NCI-H128 (cell line): ENCODE measurements around the gene SNRNP200.

Experiments used
- DNase-seq: peaks from one replicate; lab custom pipeline; 2025; ENCODE audit not compliant: unreplicated experiment; lab: John Stamatoyannopoulos, UW

SNRNP200 gene

GRCh38 chr2:96251721-96252292 is 53.5 kb downstream of the SNRNP200 start:
- no peak for DNase-seq

GRCh38 chr2:96250188-96250587 is 55.2 kb downstream of the SNRNP200 start:
- no peak for DNase-seq

- DNase-seq, result no peak
These were observed 55.7 kb downstream of the SNRNP200 start for GRCh38 chr2:96249654-96250053.

- DNase-seq, result no peak
These were observed 56.7 kb downstream of the SNRNP200 start for GRCh38 chr2:96248624-96249023.

- no peak for DNase-seq
These were observed 57.5 kb downstream of the SNRNP200 start for GRCh38 chr2:96247896-96248295.

- no peak for DNase-seq
These were observed 58.3 kb downstream of the SNRNP200 start for GRCh38 chr2:96247009-96247408.

- DNase-seq, result no peak
These were observed 59.5 kb downstream of the SNRNP200 start for GRCh38 chr2:96245609-96246390.

- DNase-seq, result no peak
These were observed 61.5 kb downstream of the SNRNP200 start for GRCh38 chr2:96243843-96244242.

- no peak for DNase-seq
These were observed 63.3 kb downstream of the SNRNP200 start for GRCh38 chr2:96241900-96242611.

GRCh38 chr2:96241227-96241626 is 64.1 kb downstream of the SNRNP200 start:
- DNase-seq, result no peak

GRCh38 chr2:96240341-96241038 is 64.9 kb downstream of the SNRNP200 start:
- no peak for DNase-seq

- DNase-seq, result no peak
These were observed 65.5 kb downstream of the SNRNP200 start for GRCh38 chr2:96239745-96240264.

- no peak for DNase-seq
These were observed 66.3 kb downstream of the SNRNP200 start for GRCh38 chr2:96239091-96239490.

GRCh38 chr2:96238266-96238665 is 67.1 kb downstream of the SNRNP200 start:
- no peak for DNase-seq

- no peak for DNase-seq
These were observed 68.5 kb downstream of the SNRNP200 start for GRCh38 chr2:96236882-96237281.

GRCh38 chr2:96233880-96234316 is 71.4 kb downstream of the SNRNP200 start:
- DNase-seq, result no peak

- DNase-seq, result no peak
These were observed 71.9 kb downstream of the SNRNP200 start for GRCh38 chr2:96233436-96233835.

GRCh38 chr2:96231316-96231715 is 74.0 kb downstream of the SNRNP200 start:
- no peak for DNase-seq

GRCh38 chr2:96225016-96225533 is 80.3 kb downstream of the SNRNP200 start:
- DNase-seq, result no peak
